DOHH2 (cell line): ENCODE data around the gene AUTS2.

Source experiments
- CTCF ChIP-seq: fragments of 200-600 bp; sonication (generic); IDR thresholded peaks from one replicate; pipeline ENCODE4 v1.5.1; 2014; ENCODE audit warnings: antibody characterized with exemption, mild to moderate bottlenecking, low read depth, low read length; ENCODE audit not compliant: poor library complexity, severe bottlenecking
- EZH2phosphoT487 ChIP-seq: fragments of 200-600 bp; sonication (generic); IDR thresholded peaks from 2 replicates; pipeline ENCODE4 v1.6.1; 2017; ENCODE audit warnings: borderline replicate concordance, mild to moderate bottlenecking, antibody characterized with exemption, low read length, moderate library complexity, mixed read lengths

- no peak for TF ChIP-seq CTCF
- no peak for TF ChIP-seq EZH2phosphoT487
Measured at GRCh38 chr7:69896121-69896520, 297.8 kb downstream of the AUTS2 start.
